HG03097 (cell line): ENCODE measurements around the gene PNMT.
A peak's percentile ranks its signal among the peaks of the same experiment; 100 is the strongest.
"Not testable (repeated sequence)": the region's sequence is repeated elsewhere in the genome, so short reads cannot be mapped to it uniquely, and the experiment has no call there.

Experiments used
- ATAC-seq: cut with Tn5 transposase; IDR thresholded peaks from one replicate; pipeline ENCODE4 v1.9.1; 2021; ENCODE audit not compliant: unreplicated experiment, low FRiP score

PNMT gene

GRCh38 chr17:39683295-39683939 lies 15.2 kb downstream of the PNMT start:
- no peak for ATAC-seq

- no peak for ATAC-seq
These were observed 16.3 kb downstream of the PNMT start for GRCh38 chr17:39684369-39685192.

GRCh38 chr17:39687101-39687545 lies 18.9 kb downstream of the PNMT start:
- ATAC-seq = no peak

- ATAC-seq = peak; percentile 83
These were observed 19.6 kb downstream of the PNMT start, which contains the start of gene PGAP3 for GRCh38 chr17:39687546-39688474. TSS of gene PGAP3 (minus strand) at chr17:39688057. CDS start at chr17:39688014, 43 bp downstream.

GRCh38 chr17:39688475-39688835 lies 20.2 kb downstream of the PNMT start:
- ATAC-seq = no peak

GRCh38 chr17:39688945-39689344 lies 20.7 kb downstream of the PNMT start:
- ATAC-seq = no peak

GRCh38 chr17:39694593-39694992 lies 26.3 kb downstream of the PNMT start:
- ATAC-seq = no peak

GRCh38 chr17:39695089-39695474 lies 26.8 kb downstream of the PNMT start:
- no peak for ATAC-seq

GRCh38 chr17:39696731-39697130 lies 28.5 kb downstream of the PNMT start:
- no peak for ATAC-seq

- ATAC-seq = no peak
These were observed 29.7 kb downstream of the PNMT start for GRCh38 chr17:39697961-39698360.

GRCh38 chr17:39699157-39699817 lies 31.0 kb downstream of the PNMT start:
- not testable (repeated sequence) for ATAC-seq

- no peak for ATAC-seq
These were observed 31.5 kb downstream of the PNMT start, which contains the start of gene ERBB2 for GRCh38 chr17:39699818-39700147. TSS of gene ERBB2 (plus strand) at chr17:39700064. CDS start at chr17:39700239, 175 bp downstream.

GRCh38 chr17:39700148-39700987 lies 32.1 kb downstream of the PNMT start:
- no peak for ATAC-seq

GRCh38 chr17:39701012-39701783 lies 32.9 kb downstream of the PNMT start:
- ATAC-seq = no peak

- ATAC-seq = no peak
These were observed 33.6 kb downstream of the PNMT start for GRCh38 chr17:39701784-39702422.

- ATAC-seq = no peak
These were observed 34.9 kb downstream of the PNMT start for GRCh38 chr17:39702901-39703893.

GRCh38 chr17:39703913-39704312 lies 35.7 kb downstream of the PNMT start:
- no peak for ATAC-seq
